Progenitor cell of endocrine pancreas (in vitro differentiated cells): Measurements from ENCODE around the gene EXOC2. TPM values are rescaled to one million over a fixed set of nuclear protein-coding genes. Genes with fewer than 3 reads are reported as not detected.

Experiments used
- DNase-seq: peaks from one replicate; pipeline ENCODE4 v3.0.0; 2021; ENCODE audit warnings: low spot score; ENCODE audit not compliant: unreplicated experiment
- H3K27ac Mint-ChIP-seq: 2 replicates; pipeline ENCODE4 v1.8.0; 2021; ENCODE audit warnings: mild to moderate bottlenecking, moderate library complexity, mixed read lengths
- H3K27me3 Mint-ChIP-seq: 2 replicates; pipeline ENCODE4 v1.8.0; 2021; ENCODE audit warnings: mixed read lengths
- H3K36me3 Mint-ChIP-seq: 2 replicates; pipeline ENCODE4 v1.8.0; 2022; ENCODE audit warnings: mixed read lengths; ENCODE audit not compliant: insufficient read depth
- H3K4me1 Mint-ChIP-seq: 2 replicates; pipeline ENCODE4 v1.8.0; 2021; ENCODE audit warnings: low read depth, mixed read lengths
- H3K4me3 Mint-ChIP-seq: 2 replicates; pipeline ENCODE4 v1.8.0; 2021; ENCODE audit warnings: low read depth, mild to moderate bottlenecking, moderate library complexity, mixed read lengths
- H3K9me3 Mint-ChIP-seq: 2 replicates; pipeline ENCODE4 v1.8.0; 2021; ENCODE audit warnings: low read depth, mixed read lengths
- CTCF ChIP-seq: fragments of 200-600 bp; sonication (generic); IDR thresholded peaks from one replicate; pipeline ENCODE4 v1.5.0; 2021; ENCODE audit warnings: antibody characterized with exemption, mild to moderate bottlenecking; ENCODE audit not compliant: unreplicated experiment
- total RNA-seq: library from RNA; stranded (reverse); gene quantifications from 2 replicates; pipeline ENCODE4 v1.2.1, GENCODE V29; 2021

EXOC2 gene
- total RNA-seq, 1 donor from 2014 or later = 24.4 TPM

- H3K27me3 Mint-ChIP-seq = no peaks in the 10 kb centered on the region
- TF ChIP-seq CTCF = no peak
These were observed 179.9 kb downstream of the EXOC2 start for GRCh38 chr6:513058-513457.

GRCh38 chr6:511488-512137 lies 181.3 kb downstream of the EXOC2 start:
- Mint-ChIP-seq H3K27ac (no peak overlapping the region), H3K9me3 (no peaks in the 10 kb centered on the region), H3K4me3 (no peak overlapping the region), H3K4me1 (no peaks in the 10 kb centered on the region), H3K27me3 (no peaks in the 10 kb centered on the region), H3K36me3 (no peaks in the 10 kb centered on the region)
- TF ChIP-seq CTCF = no peak
- DNase-seq = no peak

More at GRCh38 chr6:513058-513457, 179.9 kb downstream of the EXOC2 start:
- DNase-seq = no peak
- Mint-ChIP-seq H3K36me3 (peaks cover 10% of the 10 kb centered on the region), H3K4me3 (no peak overlapping the region), H3K9me3 (peaks cover 2% of the 10 kb centered on the region), H3K27ac (no peak overlapping the region), H3K4me1 (no peaks in the 10 kb centered on the region)

GRCh38 chr6:509676-510075 lies 183.3 kb downstream of the EXOC2 start:
- TF ChIP-seq CTCF = no peak
- H3K4me3 Mint-ChIP-seq = no peak overlapping the region
- peaks cover 3% of the 10 kb centered on the region for H3K36me3 Mint-ChIP-seq
- no peak for DNase-seq
- no peaks in the 10 kb centered on the region for H3K4me1 Mint-ChIP-seq
- H3K9me3 Mint-ChIP-seq = no peaks in the 10 kb centered on the region
- H3K27me3 Mint-ChIP-seq = no peaks in the 10 kb centered on the region
- no peak overlapping the region for H3K27ac Mint-ChIP-seq

GRCh38 chr6:508614-509013 lies 184.3 kb downstream of the EXOC2 start:
- TF ChIP-seq CTCF = no peak
- Mint-ChIP-seq H3K36me3 (peaks cover 3% of the 10 kb centered on the region), H3K27ac (no peak overlapping the region), H3K4me1 (no peaks in the 10 kb centered on the region), H3K4me3 (no peak overlapping the region), H3K27me3 (no peaks in the 10 kb centered on the region), H3K9me3 (no peaks in the 10 kb centered on the region)
- no peak for DNase-seq

DNA sequence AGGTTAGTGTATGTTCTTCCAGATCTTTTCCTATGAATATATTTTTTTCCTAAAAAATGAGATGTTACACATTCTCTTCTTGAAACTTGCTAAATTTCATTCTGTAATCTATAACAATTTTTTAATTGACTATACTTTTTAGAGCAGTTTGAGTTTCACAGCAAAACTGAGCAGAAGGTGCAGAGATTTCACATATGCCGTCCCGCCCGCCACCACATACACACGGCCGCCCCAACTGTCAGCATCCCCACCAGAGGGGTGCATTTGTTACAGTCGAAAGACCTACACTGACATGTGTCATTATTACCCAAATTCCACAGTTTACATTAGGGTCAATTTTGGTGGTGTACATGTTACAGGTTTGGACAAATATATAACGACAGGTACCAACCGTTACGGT lies 184.9 kb downstream of the EXOC2 start:
- H3K27ac Mint-ChIP-seq = no peak overlapping the region
- DNase-seq = no peak
- no peaks in the 10 kb centered on the region for H3K9me3 Mint-ChIP-seq
- TF ChIP-seq CTCF = no peak
- H3K4me1 Mint-ChIP-seq = no peaks in the 10 kb centered on the region
- H3K27me3 Mint-ChIP-seq = no peaks in the 10 kb centered on the region
- peaks cover 3% of the 10 kb centered on the region for H3K36me3 Mint-ChIP-seq
- no peak overlapping the region for H3K4me3 Mint-ChIP-seq
